B cell (primary cell): ENCODE data around the gene FIBCD1.

Source experiments
- EZH2 ChIP-seq: IDR thresholded peaks from 2 replicates; pipeline ENCODE4 v1.6.1; 2012; ENCODE audit warnings: borderline replicate concordance, low read depth, mild to moderate bottlenecking, moderate library complexity, low read length; ENCODE audit not compliant: insufficient read depth, poor library complexity, severe bottlenecking
- TF ChIP-seq, protein P1 (sequence below): fragments of 200-600 bp; IDR thresholded peaks from one replicate; pipeline ENCODE4 v1.8.0; 2022; ENCODE audit warnings: antibody characterized with exemption, mild to moderate bottlenecking

DNA sequence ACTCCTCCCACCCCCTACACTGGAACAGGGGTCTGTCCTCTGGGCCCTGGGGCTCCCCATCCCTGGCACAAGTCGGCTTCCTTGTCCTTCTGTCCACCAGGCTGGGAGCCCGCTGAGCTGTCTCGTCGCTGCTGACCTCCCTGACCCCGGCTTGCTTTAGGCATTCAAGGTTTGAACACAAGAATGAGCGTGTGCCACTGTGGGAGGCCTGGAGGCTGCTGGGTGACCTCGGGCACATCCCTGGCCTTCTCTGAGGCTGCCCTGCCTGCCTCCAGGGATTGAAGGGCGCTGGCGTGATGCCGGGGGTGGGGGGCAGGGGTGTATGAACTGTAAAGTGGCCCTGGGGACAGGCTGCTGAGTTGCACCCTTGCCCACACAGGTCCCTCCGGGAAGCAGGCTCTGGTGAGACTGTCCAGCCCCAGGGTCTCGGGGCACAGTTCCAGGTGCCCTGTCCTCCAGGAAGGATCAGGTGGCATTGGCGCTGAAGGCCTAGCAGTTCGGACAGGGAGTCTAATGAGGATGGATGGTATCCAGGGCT, 18.2 kb downstream of the FIBCD1 start:
- TF ChIP-seq, protein P1, sequence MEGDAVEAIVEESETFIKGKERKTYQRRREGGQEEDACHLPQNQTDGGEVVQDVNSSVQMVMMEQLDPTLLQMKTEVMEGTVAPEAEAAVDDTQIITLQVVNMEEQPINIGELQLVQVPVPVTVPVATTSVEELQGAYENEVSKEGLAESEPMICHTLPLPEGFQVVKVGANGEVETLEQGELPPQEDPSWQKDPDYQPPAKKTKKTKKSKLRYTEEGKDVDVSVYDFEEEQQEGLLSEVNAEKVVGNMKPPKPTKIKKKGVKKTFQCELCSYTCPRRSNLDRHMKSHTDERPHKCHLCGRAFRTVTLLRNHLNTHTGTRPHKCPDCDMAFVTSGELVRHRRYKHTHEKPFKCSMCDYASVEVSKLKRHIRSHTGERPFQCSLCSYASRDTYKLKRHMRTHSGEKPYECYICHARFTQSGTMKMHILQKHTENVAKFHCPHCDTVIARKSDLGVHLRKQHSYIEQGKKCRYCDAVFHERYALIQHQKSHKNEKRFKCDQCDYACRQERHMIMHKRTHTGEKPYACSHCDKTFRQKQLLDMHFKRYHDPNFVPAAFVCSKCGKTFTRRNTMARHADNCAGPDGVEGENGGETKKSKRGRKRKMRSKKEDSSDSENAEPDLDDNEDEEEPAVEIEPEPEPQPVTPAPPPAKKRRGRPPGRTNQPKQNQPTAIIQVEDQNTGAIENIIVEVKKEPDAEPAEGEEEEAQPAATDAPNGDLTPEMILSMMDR, result no peak
- TF ChIP-seq EZH2, result no peak
